ENCODE measurements around the gene CDH13. TPM values are rescaled to one million over a fixed set of nuclear protein-coding genes. Genes with fewer than 3 reads are reported as not detected.

CDH13 gene
- total RNA-seq, 2 experiments from 2014 or later, result not detected

DNA sequence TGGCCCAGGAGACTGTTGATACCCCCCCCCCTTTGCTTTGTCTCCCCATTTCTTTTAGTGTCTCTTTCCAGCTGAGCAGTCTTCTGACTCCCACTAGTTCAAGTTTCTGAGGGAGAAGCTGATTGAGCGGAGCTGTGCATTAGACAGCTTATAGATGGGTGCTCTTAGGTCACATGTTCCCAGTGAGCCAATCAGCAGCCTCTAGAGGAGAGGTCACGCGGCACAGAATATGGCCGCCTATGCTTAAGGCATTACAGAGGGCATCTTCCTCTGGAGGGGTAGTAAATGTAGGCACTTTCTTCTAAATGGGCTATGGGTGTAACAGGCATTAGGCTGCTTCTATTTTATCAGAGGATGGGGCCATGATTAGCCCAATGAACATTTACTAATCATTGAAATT is 131.6 kb downstream of the CDH13 start:
- H3K27ac Mint-ChIP-seq, result no peak overlapping the region
- ChIA-PET POLR2A (no interaction called here), CTCF (interaction anchor here (1.0 kb wide), 1 partner anchor 495 kb away, joined by 3 read pairs; no protein-coding TSS in a partner anchor)

GRCh38 chr16:82758904-82759303 is 132.1 kb downstream of the CDH13 start:
- POLR2A ChIA-PET, result no interaction called here
- H3K27me3 Mint-ChIP-seq, result no peaks in the 10 kb centered on the region
- no peaks in the 10 kb centered on the region for H3K9me3 Mint-ChIP-seq
- no peaks in the 10 kb centered on the region for H3K36me3 Mint-ChIP-seq
- intact Hi-C loops (cut with micrococcal nuclease), result no loop called here
- H3K4me1 Mint-ChIP-seq (ENCODE audit: low read depth), result peaks cover 4% of the 10 kb centered on the region
- no peak overlapping the region for H3K27ac Mint-ChIP-seq
- H3K4me3 Mint-ChIP-seq, result no peak overlapping the region
- no peak for DNase-seq
- CTCF ChIA-PET, result interaction anchor here (1.0 kb wide), 1 partner anchor 496 kb away, joined by 3 read pairs; no protein-coding TSS in a partner anchor

More for the DNA sequence above, 131.6 kb downstream of the CDH13 start:
- intact Hi-C loops (cut with micrococcal nuclease), result no loop called here
- no peak overlapping the region for H3K4me3 Mint-ChIP-seq
- peaks cover 4% of the 10 kb centered on the region for H3K4me1 Mint-ChIP-seq (ENCODE audit: low read depth)
- no peaks in the 10 kb centered on the region for H3K27me3 Mint-ChIP-seq
- no peaks in the 10 kb centered on the region for H3K9me3 Mint-ChIP-seq
- DNase-seq, result no peak
- H3K36me3 Mint-ChIP-seq, result no peaks in the 10 kb centered on the region

GRCh38 chr16:82761236-82761635 is 134.5 kb downstream of the CDH13 start:
- POLR2A ChIA-PET, result no interaction called here
- CTCF ChIA-PET, result no interaction called here
- Mint-ChIP-seq H3K4me3 (no peak overlapping the region), H3K27ac (no peak overlapping the region), H3K27me3 (no peaks in the 10 kb centered on the region), H3K9me3 (no peaks in the 10 kb centered on the region), H3K36me3 (no peaks in the 10 kb centered on the region), H3K4me1 (ENCODE audit: low read depth) (peaks cover 4% of the 10 kb centered on the region)
- intact Hi-C loops (cut with micrococcal nuclease), result no loop called here
- DNase-seq, result no peak

DNA sequence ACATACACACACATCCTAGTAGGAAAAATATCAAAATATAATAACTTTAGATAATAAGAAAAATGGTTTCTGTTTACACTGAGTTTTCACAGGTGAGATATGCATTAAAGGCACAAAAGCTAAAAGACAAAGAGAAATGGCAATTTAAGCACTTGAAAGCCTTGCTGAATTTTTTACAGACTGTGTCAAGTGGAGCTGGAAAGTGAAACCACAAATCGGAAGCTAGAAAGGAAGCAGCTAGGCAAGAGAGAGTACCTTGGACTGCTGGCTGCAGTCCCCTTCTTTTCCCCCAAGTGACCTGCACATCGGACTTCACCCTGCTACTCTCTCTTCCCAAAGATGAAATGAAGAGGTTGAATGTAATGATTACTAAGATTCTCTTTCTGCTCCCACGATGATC is 135.1 kb downstream of the CDH13 start:
- no peak overlapping the region for H3K27ac Mint-ChIP-seq
- intact Hi-C loops (cut with micrococcal nuclease), result no loop called here

DNA sequence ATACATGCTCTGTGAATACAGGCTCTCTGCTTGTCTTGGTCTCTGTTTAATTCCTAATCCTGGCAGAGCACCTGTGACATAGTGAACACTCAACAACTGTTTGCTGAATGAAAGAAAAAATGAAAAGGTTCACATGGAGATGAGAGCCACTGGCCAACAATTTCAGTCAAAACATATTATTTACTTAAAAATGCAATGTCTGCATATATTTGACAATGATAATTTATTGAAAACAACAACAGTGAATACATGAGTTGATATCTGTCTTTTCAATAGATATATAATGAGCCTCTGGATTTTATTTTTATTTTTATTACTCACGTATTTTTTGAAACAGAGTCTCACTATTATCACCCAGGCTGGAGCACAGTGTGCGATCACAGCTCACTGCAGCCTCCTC is 136.6 kb downstream of the CDH13 start:
- no peaks in the 10 kb centered on the region for H3K9me3 Mint-ChIP-seq
- H3K27ac Mint-ChIP-seq, result no peak overlapping the region
- intact Hi-C loops (cut with micrococcal nuclease), result no loop called here
- DNase-seq, result no peak
- H3K4me1 Mint-ChIP-seq (ENCODE audit: low read depth), result peaks cover 4% of the 10 kb centered on the region
- no peak overlapping the region for H3K4me3 Mint-ChIP-seq
- no peaks in the 10 kb centered on the region for H3K36me3 Mint-ChIP-seq
- POLR2A ChIA-PET, result no interaction called here
- CTCF ChIA-PET, result no interaction called here
- H3K27me3 Mint-ChIP-seq, result peaks cover 6% of the 10 kb centered on the region

More for the DNA sequence above, 135.1 kb downstream of the CDH13 start:
- H3K9me3 Mint-ChIP-seq, result no peaks in the 10 kb centered on the region
- CTCF ChIA-PET, result no interaction called here
- DNase-seq, result no peak
- H3K4me3 Mint-ChIP-seq, result no peak overlapping the region
- H3K4me1 Mint-ChIP-seq (ENCODE audit: low read depth), result peaks cover 4% of the 10 kb centered on the region
- H3K27me3 Mint-ChIP-seq, result no peaks in the 10 kb centered on the region
- no peaks in the 10 kb centered on the region for H3K36me3 Mint-ChIP-seq
- POLR2A ChIA-PET, result no interaction called here

GRCh38 chr16:82767198-82767597 is 140.4 kb downstream of the CDH13 start:
- intact Hi-C loops (cut with micrococcal nuclease), result no loop called here
- DNase-seq, result no peak
- ChIA-PET CTCF (no interaction called here), POLR2A (no interaction called here)
- no peaks in the 10 kb centered on the region for H3K9me3 Mint-ChIP-seq
- peaks cover 6% of the 10 kb centered on the region for H3K27me3 Mint-ChIP-seq
- no peak overlapping the region for H3K4me3 Mint-ChIP-seq
- no peak overlapping the region for H3K27ac Mint-ChIP-seq
- H3K36me3 Mint-ChIP-seq, result no peaks in the 10 kb centered on the region
- H3K4me1 Mint-ChIP-seq (ENCODE audit: low read depth), result no peaks in the 10 kb centered on the region

DNA sequence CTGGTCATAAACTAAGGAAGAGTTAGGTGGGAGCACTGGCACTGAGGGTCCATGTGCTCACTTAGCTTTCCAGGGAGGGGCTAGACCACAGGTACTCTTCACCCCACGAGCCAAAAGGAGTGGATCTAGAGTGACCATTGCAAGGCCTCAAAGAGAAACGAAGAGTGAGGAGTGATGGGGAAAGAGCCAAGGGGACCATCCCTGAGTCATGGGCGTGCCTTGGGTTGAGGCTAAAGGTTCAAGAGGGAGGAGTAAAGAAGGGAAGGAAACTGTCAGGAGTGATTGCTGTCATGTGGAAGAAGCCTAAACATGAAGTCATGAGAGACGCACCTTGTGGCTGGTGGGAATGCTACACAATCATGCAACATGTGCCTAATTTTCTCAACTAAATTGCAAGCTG is 141.0 kb downstream of the CDH13 start:
- Mint-ChIP-seq H3K4me3 (no peak overlapping the region), H3K36me3 (no peaks in the 10 kb centered on the region), H3K4me1 (ENCODE audit: low read depth) (no peaks in the 10 kb centered on the region), H3K9me3 (no peaks in the 10 kb centered on the region), H3K27me3 (peaks cover 6% of the 10 kb centered on the region), H3K27ac (no peak overlapping the region)
- DNase-seq, result no peak
- POLR2A ChIA-PET, result no interaction called here
- CTCF ChIA-PET, result no interaction called here
- intact Hi-C loops (cut with micrococcal nuclease), result no loop called here

- Mint-ChIP-seq H3K9me3 (no peaks in the 10 kb centered on the region), H3K4me3 (no peak overlapping the region), H3K36me3 (no peaks in the 10 kb centered on the region), H3K27me3 (peaks cover 8% of the 10 kb centered on the region), H3K4me1 (ENCODE audit: low read depth) (no peaks in the 10 kb centered on the region), H3K27ac (no peak overlapping the region)
- ChIA-PET POLR2A (no interaction called here), CTCF (no interaction called here)
- intact Hi-C loops (cut with micrococcal nuclease), result no loop called here
- DNase-seq, result no peak
Measured at GRCh38 chr16:82769845-82770244, 143.1 kb downstream of the CDH13 start.

GRCh38 chr16:82772215-82772614 is 145.4 kb downstream of the CDH13 start:
- no peak for DNase-seq
- ChIA-PET POLR2A (no interaction called here), CTCF (no interaction called here)
- Mint-ChIP-seq H3K4me3 (no peak overlapping the region), H3K27ac (no peak overlapping the region), H3K36me3 (no peaks in the 10 kb centered on the region), H3K9me3 (no peaks in the 10 kb centered on the region), H3K4me1 (ENCODE audit: low read depth) (no peaks in the 10 kb centered on the region), H3K27me3 (peaks cover 9% of the 10 kb centered on the region)
- intact Hi-C loops (cut with micrococcal nuclease), result no loop called here

DNA sequence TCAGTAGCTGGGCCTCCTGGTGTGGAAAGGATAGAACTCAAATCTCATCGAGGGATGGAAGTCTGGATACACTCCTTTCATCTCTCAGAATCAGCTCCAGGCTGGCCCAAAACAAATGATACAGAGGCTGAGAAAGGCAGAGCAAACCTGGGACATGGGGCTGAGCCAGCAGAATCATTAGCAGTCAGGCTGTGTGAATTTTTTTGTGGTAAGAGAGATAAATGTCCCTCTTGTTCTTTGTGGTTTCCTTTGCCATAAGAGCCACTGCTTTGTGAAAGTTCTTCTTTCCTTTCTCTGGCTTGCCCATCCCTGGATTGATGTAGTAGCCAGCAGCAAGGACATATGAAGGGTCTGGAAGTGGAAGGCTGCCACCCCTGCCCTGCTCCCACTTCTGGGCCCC is 146.2 kb downstream of the CDH13 start:
- H3K36me3 Mint-ChIP-seq, result no peaks in the 10 kb centered on the region
- CTCF ChIA-PET, result no interaction called here
- intact Hi-C loops (cut with micrococcal nuclease), result no loop called here
- H3K27me3 Mint-ChIP-seq, result peaks cover 3% of the 10 kb centered on the region
- no peak for DNase-seq
- no peaks in the 10 kb centered on the region for H3K4me1 Mint-ChIP-seq (ENCODE audit: low read depth)
- no peaks in the 10 kb centered on the region for H3K9me3 Mint-ChIP-seq
- no peak overlapping the region for H3K4me3 Mint-ChIP-seq
- no peak overlapping the region for H3K27ac Mint-ChIP-seq
- POLR2A ChIA-PET, result no interaction called here

DNA sequence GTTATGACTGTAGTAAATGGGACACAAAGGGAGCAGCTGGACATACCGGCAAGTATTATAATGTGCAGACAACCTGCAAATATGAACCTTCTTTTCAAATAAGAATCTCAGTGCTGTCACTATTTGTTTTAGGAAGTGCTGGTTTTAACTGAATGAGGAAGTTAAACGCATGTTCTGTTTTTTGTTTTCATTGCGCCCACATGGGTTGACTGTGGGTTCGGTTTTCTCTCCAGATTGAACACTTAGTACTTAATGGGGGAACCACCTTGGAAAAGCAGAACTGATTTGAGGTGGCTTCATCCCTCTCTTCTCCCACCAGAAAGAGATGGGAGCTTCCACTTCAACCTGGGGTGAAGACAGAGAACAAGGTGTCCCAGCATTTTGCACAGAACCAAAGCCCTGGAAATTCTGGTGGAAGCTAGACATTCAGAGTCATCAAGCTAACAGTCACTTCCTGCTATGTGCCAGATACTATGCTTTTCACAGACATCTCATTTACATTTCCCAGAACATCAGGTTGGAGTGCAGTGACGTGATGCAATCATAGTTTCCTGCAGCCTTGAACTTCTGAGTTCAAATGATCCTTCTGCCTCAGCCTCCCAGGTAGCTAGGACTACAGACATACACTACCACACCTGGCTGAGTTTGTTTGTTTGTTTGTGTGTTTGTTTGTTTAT is 149.8 kb downstream of the CDH13 start:
- peaks cover 10% of the 10 kb centered on the region for H3K27me3 Mint-ChIP-seq
- no peak overlapping the region for H3K27ac Mint-ChIP-seq
- no peak for DNase-seq
- intact Hi-C loops (cut with micrococcal nuclease), result no loop called here
- CTCF ChIA-PET, result no interaction called here
- H3K9me3 Mint-ChIP-seq, result no peaks in the 10 kb centered on the region
- no peak overlapping the region for H3K4me3 Mint-ChIP-seq
- H3K36me3 Mint-ChIP-seq, result no peaks in the 10 kb centered on the region
- H3K4me1 Mint-ChIP-seq (ENCODE audit: low read depth), result no peaks in the 10 kb centered on the region
- POLR2A ChIA-PET, result no interaction called here

DNA sequence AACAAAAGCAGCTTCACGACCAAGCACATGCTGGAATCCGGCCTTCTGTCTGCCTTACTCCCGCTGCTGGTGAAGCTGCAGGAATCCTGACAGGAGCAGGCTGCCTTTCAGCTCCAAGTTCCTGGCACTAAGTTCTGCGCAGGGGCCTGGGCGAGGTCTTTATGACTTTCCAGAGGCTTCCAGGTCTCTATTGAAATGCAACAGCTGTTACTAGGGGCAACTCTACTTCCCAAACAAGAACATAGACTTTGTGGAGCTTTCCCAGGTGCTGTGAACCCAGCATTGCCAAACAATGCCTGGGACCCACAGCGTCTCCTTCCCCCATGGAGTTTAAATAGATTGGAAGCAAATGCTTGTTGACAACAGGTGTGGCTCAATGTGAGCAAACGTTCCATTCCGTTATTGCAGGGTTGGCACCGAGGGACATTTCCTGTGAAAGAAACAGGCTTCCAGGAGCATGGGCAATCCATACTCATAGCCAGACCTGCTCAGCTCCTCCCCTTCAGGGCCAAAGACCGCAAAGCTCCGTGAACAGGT is 156.0 kb downstream of the CDH13 start:
- ChIA-PET CTCF (no interaction called here), POLR2A (no interaction called here)
- intact Hi-C loops (cut with micrococcal nuclease), result no loop called here
- Mint-ChIP-seq H3K4me3 (no peak overlapping the region), H3K27ac (no peak overlapping the region), H3K27me3 (peaks cover 7% of the 10 kb centered on the region), H3K4me1 (ENCODE audit: low read depth) (no peaks in the 10 kb centered on the region), H3K36me3 (no peaks in the 10 kb centered on the region), H3K9me3 (no peaks in the 10 kb centered on the region)
- DNase-seq, result no peak

DNA sequence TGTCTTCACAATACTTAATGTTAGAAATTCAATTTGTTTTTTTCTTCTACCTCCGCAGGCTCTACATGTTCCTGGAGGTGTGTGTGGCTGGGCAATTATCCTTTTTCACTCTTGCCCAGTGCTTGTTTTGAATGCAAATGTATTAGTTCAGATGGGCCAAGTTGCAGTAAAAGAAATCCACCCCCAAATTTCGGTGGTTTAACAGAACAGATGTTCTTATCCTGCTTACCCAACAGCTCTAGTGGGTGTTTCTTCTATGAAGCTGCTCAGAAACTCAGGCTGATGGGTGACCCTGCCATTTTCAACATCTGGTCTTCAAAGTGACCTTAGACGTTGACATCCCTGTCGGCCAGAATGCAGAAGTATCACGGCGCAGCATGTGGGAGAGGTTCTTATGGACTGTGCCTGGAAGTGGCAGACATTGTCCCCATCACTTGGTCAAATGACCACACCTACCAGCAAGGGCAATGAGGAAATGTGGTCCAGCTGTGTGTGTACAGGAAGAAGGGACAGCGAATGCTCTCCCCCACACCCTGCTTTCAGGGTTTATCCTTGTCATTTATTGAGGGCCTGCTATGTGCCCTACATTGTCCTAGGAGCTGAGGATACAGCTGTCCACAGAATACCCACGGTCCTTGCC is 157.3 kb downstream of the CDH13 start:
- no peaks in the 10 kb centered on the region for H3K4me1 Mint-ChIP-seq (ENCODE audit: low read depth)
- DNase-seq, result no peak
- peaks cover 3% of the 10 kb centered on the region for H3K27me3 Mint-ChIP-seq
- H3K9me3 Mint-ChIP-seq, result no peaks in the 10 kb centered on the region
- intact Hi-C loops (cut with micrococcal nuclease), result no loop called here
- no peak overlapping the region for H3K27ac Mint-ChIP-seq
- CTCF ChIA-PET, result interaction anchor here (0.7 kb wide), 1 partner anchor 315 kb away, joined by 3 read pairs; no protein-coding TSS in a partner anchor
- no peak overlapping the region for H3K4me3 Mint-ChIP-seq
- H3K36me3 Mint-ChIP-seq, result no peaks in the 10 kb centered on the region
- POLR2A ChIA-PET, result no interaction called here
